ENCODE results near the gene MADCAM1. TPM values are rescaled to one million over a fixed set of nuclear protein-coding genes. Genes with fewer than 3 reads are reported as not detected.

The MADCAM1 gene
- total RNA-seq, 1 donor from 2014 or later = not detected

DNA sequence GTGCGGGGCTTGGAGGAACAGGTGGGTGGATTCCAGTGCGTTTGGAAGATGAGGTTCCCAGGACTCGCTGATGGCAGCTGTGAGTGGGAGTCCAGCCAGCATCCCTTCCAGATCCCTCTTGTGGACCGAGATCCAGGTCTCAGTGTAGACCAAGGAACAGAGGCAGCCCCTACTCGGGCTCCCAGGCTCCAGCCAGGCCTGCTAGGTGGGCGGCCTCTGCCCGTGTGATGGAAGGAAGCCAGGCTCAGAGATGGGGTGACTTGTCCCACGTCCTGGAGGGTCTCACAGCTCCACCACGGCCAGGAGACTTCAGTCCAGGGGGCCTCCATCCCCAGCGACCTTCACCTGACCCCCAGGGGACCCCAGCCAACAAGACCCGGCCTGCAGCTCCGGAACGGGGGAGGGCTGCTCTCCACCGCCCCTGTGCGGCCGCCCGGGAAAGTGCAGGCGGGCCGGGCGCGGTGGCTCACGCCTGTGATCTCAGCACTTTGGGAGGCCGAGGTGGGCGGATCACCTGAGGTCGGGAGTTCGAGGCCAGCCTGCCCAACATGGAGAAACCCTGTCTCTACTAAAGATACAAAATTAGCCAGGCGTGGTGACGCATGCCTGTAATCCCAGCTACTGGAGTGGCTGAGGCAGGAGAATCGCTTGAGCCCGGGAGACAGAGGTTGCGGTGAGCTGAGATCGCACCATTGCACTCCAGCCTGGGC, 729 bp upstream of the MADCAM1 start:
- Histone ChIP-seq H3K9me3 (ENCODE audit: low read depth) (no peaks in the 10 kb centered on the region), H3K9ac (no peak overlapping the region), H4K20me1 (ENCODE audit: low read depth) (peaks cover 18% of the 10 kb centered on the region), H3F3A (ENCODE audit: low read depth) (peaks cover 30% of the 10 kb centered on the region), H3K36me3 (no peaks in the 10 kb centered on the region), H3K4me2 (no peak overlapping the region), H2AFZ (replicated peaks) (no peak overlapping the region), H3K4me1 (no peaks in the 10 kb centered on the region), H3K79me2 (ENCODE audit: low read depth) (no peaks in the 10 kb centered on the region), H3K27me3 (peaks cover 52% of the 10 kb centered on the region), H3K27ac (no peak overlapping the region), H3K4me3 (no peak overlapping the region)
- peak; percentile 62 for DNase-seq (ENCODE audit: low spot score)
- Mint-ChIP-seq H3K27ac (no peak overlapping the region), H3K4me1 (peaks cover 9% of the 10 kb centered on the region), H3K9me3 (peaks cover 8% of the 10 kb centered on the region), H3K27me3 (ENCODE audit: insufficient read depth, low read depth) (peaks cover 23% of the 10 kb centered on the region), H3K4me3 (peak overlapping the region; percentile 38), H3K36me3 (peaks cover 7% of the 10 kb centered on the region)
- TF ChIP-seq EZH2 (IDR thresholded peaks at IDR 0.05) = no peak
- TF ChIP-seq, protein P1, sequence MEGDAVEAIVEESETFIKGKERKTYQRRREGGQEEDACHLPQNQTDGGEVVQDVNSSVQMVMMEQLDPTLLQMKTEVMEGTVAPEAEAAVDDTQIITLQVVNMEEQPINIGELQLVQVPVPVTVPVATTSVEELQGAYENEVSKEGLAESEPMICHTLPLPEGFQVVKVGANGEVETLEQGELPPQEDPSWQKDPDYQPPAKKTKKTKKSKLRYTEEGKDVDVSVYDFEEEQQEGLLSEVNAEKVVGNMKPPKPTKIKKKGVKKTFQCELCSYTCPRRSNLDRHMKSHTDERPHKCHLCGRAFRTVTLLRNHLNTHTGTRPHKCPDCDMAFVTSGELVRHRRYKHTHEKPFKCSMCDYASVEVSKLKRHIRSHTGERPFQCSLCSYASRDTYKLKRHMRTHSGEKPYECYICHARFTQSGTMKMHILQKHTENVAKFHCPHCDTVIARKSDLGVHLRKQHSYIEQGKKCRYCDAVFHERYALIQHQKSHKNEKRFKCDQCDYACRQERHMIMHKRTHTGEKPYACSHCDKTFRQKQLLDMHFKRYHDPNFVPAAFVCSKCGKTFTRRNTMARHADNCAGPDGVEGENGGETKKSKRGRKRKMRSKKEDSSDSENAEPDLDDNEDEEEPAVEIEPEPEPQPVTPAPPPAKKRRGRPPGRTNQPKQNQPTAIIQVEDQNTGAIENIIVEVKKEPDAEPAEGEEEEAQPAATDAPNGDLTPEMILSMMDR (IDR thresholded peaks at IDR 0.05) = peak; percentile 83

DNA sequence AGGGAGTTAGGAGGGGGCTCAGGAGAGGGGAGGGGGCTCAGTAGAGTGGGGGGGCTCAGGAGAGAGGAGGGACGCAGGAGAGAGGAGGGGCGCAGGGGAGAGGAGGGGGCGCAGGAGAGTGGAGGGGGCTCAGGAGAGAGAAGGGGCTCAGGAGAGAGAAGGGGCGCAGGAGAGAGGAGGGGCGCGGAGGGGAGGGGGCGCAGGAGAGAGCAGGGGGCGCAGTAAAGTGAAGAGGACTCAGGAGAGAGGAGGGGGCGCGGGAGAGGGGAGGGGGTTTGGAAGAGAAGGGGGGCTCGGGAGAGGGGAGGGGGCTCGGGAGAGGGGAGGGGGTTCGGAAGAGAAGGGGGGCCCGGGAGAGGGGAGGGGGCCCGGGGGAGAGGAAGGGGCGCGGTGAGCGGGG, 700 bp downstream of the MADCAM1 start:
- no peak overlapping the region for H3K9ac ChIP-seq
- TF ChIP-seq EZH2 (IDR thresholded peaks at IDR 0.05) = no peak
- TF ChIP-seq EZH2phosphoT487 (IDR thresholded peaks at IDR 0.05) = no peak
- TF ChIP-seq, protein P1 (IDR thresholded peaks at IDR 0.05) = no peak
- H3K9me3 Mint-ChIP-seq = peaks cover 8% of the 10 kb centered on the region
- no peaks in the 10 kb centered on the region for H3K9me3 ChIP-seq (ENCODE audit: low read depth)
- H3K4me2 ChIP-seq = peak overlapping the region; percentile 69
- H4K20me1 ChIP-seq (ENCODE audit: low read depth) = peaks cover 18% of the 10 kb centered on the region
- no peak overlapping the region for H3K4me3 Mint-ChIP-seq
- peaks cover 58% of the 10 kb centered on the region for H3K27me3 ChIP-seq
- no peaks in the 10 kb centered on the region for H3K4me1 ChIP-seq
- H3F3A ChIP-seq (ENCODE audit: low read depth) = peaks cover 23% of the 10 kb centered on the region
- peaks cover 9% of the 10 kb centered on the region for H3K4me1 Mint-ChIP-seq
- no peaks in the 10 kb centered on the region for H3K79me2 ChIP-seq (ENCODE audit: low read depth)
- H3K36me3 Mint-ChIP-seq = peaks cover 7% of the 10 kb centered on the region
- no peaks in the 10 kb centered on the region for H3K36me3 ChIP-seq
- DNase-seq (ENCODE audit: low spot score) = no peak
- H3K27me3 Mint-ChIP-seq (ENCODE audit: insufficient read depth, low read depth) = peaks cover 25% of the 10 kb centered on the region
- H3K4me3 ChIP-seq = no peak overlapping the region
- H2AFZ ChIP-seq (replicated peaks) = no peak overlapping the region
- H3K27ac Mint-ChIP-seq = no peak overlapping the region
- H3K27ac ChIP-seq = no peak overlapping the region

DNA sequence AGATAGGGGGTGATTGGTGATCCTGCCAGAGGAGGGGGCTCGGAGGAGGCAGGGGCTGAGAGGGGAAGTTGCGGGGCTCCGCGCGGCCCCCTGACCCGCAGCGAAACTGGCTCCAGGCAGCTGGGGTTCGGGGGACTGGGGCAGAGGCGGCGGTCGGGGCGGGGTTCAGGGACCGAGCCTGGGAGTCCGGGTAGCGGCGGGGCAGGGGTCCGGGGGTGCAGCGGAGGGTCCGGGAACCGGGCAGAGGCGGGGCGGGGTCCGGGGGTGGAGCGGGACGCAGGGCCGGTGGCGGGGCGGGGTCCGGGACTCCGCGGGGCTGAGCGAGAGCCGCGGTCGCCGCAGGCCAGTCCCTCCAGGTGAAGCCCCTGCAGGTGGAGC, 1.2 kb downstream of the MADCAM1 start:
- Mint-ChIP-seq H3K4me3 (no peak overlapping the region), H3K36me3 (peaks cover 7% of the 10 kb centered on the region), H3K27me3 (ENCODE audit: insufficient read depth, low read depth) (peaks cover 27% of the 10 kb centered on the region), H3K4me1 (peaks cover 10% of the 10 kb centered on the region), H3K27ac (no peak overlapping the region), H3K9me3 (peaks cover 8% of the 10 kb centered on the region)
- no peak for DNase-seq (ENCODE audit: low spot score)
- peak overlapping the region; percentile 24 for H3K4me3 ChIP-seq
- no peaks in the 10 kb centered on the region for H3K9me3 ChIP-seq (ENCODE audit: low read depth)
- no peak overlapping the region for H2AFZ ChIP-seq (replicated peaks)
- H3K36me3 ChIP-seq = no peaks in the 10 kb centered on the region
- peak overlapping the region; percentile 69 for H3K4me2 ChIP-seq
- no peak overlapping the region for H3K27ac ChIP-seq
- no peaks in the 10 kb centered on the region for H3K79me2 ChIP-seq (ENCODE audit: low read depth)
- H3F3A ChIP-seq (ENCODE audit: low read depth) = peaks cover 20% of the 10 kb centered on the region
- H3K4me1 ChIP-seq = no peaks in the 10 kb centered on the region
- peaks cover 18% of the 10 kb centered on the region for H4K20me1 ChIP-seq (ENCODE audit: low read depth)
- H3K27me3 ChIP-seq = peaks cover 59% of the 10 kb centered on the region
- H3K9ac ChIP-seq = no peak overlapping the region
- TF ChIP-seq EZH2phosphoT487 (IDR thresholded peaks at IDR 0.05) (peak; percentile 74), EZH2 (IDR thresholded peaks at IDR 0.05) (no peak)

DNA sequence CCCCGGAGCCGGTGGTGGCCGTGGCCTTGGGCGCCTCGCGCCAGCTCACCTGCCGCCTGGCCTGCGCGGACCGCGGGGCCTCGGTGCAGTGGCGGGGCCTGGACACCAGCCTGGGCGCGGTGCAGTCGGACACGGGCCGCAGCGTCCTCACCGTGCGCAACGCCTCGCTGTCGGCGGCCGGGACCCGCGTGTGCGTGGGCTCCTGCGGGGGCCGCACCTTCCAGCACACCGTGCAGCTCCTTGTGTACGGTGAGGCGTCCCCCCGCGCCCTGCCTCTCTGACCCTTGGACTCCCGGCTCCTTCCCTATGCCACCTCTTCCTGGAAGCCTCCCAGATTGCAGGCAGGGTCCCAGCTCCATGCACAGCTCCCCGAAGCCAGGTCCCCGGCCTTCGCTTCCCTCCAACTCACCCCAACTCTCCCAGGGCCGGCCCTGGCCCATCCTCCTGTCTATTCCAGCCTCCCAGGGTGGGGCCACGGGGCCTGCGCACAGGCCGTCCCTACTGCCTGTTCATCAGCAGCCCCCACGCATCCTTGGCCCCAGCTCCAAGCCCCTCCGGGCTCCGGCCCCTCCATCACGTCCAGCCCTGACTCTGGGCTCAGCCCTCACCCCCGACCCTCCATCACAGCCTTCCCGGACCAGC, 1.7 kb downstream of the MADCAM1 start:
- H3F3A ChIP-seq (ENCODE audit: low read depth) = peaks cover 20% of the 10 kb centered on the region
- H3K79me2 ChIP-seq (ENCODE audit: low read depth) = no peaks in the 10 kb centered on the region
- peak overlapping the region; percentile 69 for H3K4me2 ChIP-seq
- DNase-seq (ENCODE audit: low spot score) = no peak
- H2AFZ ChIP-seq (replicated peaks) = no peak overlapping the region
- peak overlapping the region; percentile 24 for H3K4me3 ChIP-seq
- H3K27ac ChIP-seq = no peak overlapping the region
- no peak overlapping the region for H3K9ac ChIP-seq
- no peaks in the 10 kb centered on the region for H3K9me3 ChIP-seq (ENCODE audit: low read depth)
- H3K4me3 Mint-ChIP-seq = peak overlapping the region; percentile 60
- H3K9me3 Mint-ChIP-seq = peaks cover 6% of the 10 kb centered on the region
- H4K20me1 ChIP-seq (ENCODE audit: low read depth) = peaks cover 18% of the 10 kb centered on the region
- H3K4me1 Mint-ChIP-seq = peaks cover 13% of the 10 kb centered on the region
- no peaks in the 10 kb centered on the region for H3K4me1 ChIP-seq
- TF ChIP-seq EZH2 (IDR thresholded peaks at IDR 0.05) = peak; percentile 85
- TF ChIP-seq EZH2phosphoT487 (IDR thresholded peaks at IDR 0.05) = peak; percentile 83
- TF ChIP-seq, protein P1 (IDR thresholded peaks at IDR 0.05) = no peak
- H3K36me3 Mint-ChIP-seq = peaks cover 7% of the 10 kb centered on the region
- H3K27me3 Mint-ChIP-seq (ENCODE audit: insufficient read depth, low read depth) = peaks cover 27% of the 10 kb centered on the region
- H3K27ac Mint-ChIP-seq = no peak overlapping the region
- H3K36me3 ChIP-seq = no peaks in the 10 kb centered on the region
- H3K27me3 ChIP-seq = peaks cover 63% of the 10 kb centered on the region

Measured in neural progenitor cell (in vitro differentiated cells).